Activated CD4-positive, alpha-beta T cell treated with anti-CD3 and anti-CD28 coated beads for 36 hours (primary cell): ENCODE measurements around the gene TGFBR3. TPM values are rescaled to one million over a fixed set of nuclear protein-coding genes. Genes with fewer than 3 reads are reported as not detected.
"Not testable (repeated sequence)": the region's sequence is repeated elsewhere in the genome, so short reads cannot be mapped to it uniquely, and the experiment has no call there.

Experiments used
- ATAC-seq: fragments of 200-7000 bp; cut with Tn5 transposase; one replicate; pipeline ENCODE4 v1.10.0; 2021; ENCODE audit warnings: mild to moderate bottlenecking, moderate library complexity
- CTCF ChIA-PET: fragments of 350-600 bp; sonication (Branson Sonifier 250); formaldehyde crosslinking; loops from one replicate; lab custom pipeline; 2021; ENCODE audit warnings: antibody characterized with exemption; lab: Charles Lee
- POLR2A ChIA-PET: fragments of 350-600 bp; sonication (Branson Sonifier 250); formaldehyde crosslinking; loops from one replicate; lab custom pipeline; 2021; ENCODE audit warnings: antibody characterized with exemption, inconsistent platforms; lab: Charles Lee
- DNase-seq: peaks from one replicate; pipeline ENCODE4 v3.0.0-alpha.2; 2020
- H3K27ac Mint-ChIP-seq: one replicate; pipeline ENCODE4 v1.8.0; 2021; ENCODE audit warnings: mixed read lengths
- H3K27me3 Mint-ChIP-seq: one replicate; pipeline ENCODE4 v1.8.0; 2021; ENCODE audit warnings: mixed read lengths
- H3K36me3 Mint-ChIP-seq: one replicate; pipeline ENCODE4 v1.8.0; 2021; ENCODE audit warnings: low read depth, mixed read lengths
- H3K4me1 Mint-ChIP-seq: one replicate; pipeline ENCODE4 v1.8.0; 2021; ENCODE audit warnings: mixed read lengths
- H3K4me3 Mint-ChIP-seq: one replicate; pipeline ENCODE4 v1.8.0; 2021; ENCODE audit warnings: mild to moderate bottlenecking, moderate library complexity, mixed read lengths
- H3K9me3 Mint-ChIP-seq: one replicate; pipeline ENCODE4 v1.8.0; 2021; ENCODE audit warnings: low read depth, mixed read lengths
- intact Hi-C, 2 experiments: fragments of 100-400 bp; cut with DNase I in 1 of 2; cut with micrococcal nuclease in 1 of 2; formaldehyde crosslinking; loops; one replicate each; pipeline versions ENCODE4 v1.14.2 to v1.15.1; 2022 to 2024; cut with DNase I, micrococcal nuclease
- total RNA-seq, 2 experiments: library from RNA; stranded (reverse); gene quantifications; one replicate each; pipeline ENCODE4 v1.2.3, GENCODE V29; 2021

TGFBR3 gene
- total RNA-seq, 2 experiments from 2014 or later = 4.2 to 4.5 TPM

DNA sequence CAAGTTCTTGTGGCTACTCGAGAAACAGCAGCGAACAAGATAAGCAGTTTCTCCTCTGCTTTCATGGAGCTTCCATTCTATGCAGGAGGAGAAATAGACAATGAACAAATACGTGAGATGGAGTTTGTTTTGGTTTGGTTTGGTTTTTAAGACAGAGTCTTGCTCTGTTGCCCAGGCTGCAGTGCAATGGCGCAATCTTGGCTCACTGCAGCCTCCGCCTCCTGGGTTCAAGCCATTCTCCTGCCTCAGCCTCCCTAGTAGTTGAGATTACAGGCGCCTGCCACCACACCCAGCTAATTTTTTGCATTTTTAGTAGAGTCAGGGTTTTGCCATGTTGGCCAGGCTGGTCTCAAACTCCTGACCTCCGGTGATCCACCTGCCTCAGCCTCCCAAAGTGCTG, 51.4 kb downstream of the TGFBR3 start:
- CTCF ChIA-PET = interaction anchor here (1.0 kb wide), 1 partner anchor 13 kb away, joined by 3 read pairs; no protein-coding TSS in a partner anchor
- peaks cover 12% of the 10 kb centered on the region for H3K4me1 Mint-ChIP-seq
- POLR2A ChIA-PET = not testable (repeated sequence)

DNA sequence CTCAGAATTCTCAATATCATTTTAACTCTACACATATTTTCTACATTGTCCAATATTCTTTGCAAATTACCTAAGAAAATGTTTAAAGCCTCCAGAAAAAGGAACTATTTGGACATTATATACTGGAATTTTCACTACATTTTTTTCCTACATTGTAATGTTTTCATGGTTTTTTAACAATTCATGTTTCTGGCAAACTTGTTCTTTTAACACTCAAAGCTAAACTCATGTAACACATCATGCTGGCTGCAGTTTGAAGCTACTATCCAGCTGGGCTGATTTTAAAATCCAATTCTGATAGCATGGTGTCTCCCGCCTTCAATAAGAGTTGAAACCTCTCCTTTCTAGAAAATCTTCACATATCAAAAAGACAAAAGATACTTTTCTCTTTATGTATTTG, 52.0 kb downstream of the TGFBR3 start:
- H3K9me3 Mint-ChIP-seq = no peaks in the 10 kb centered on the region
- H3K27ac Mint-ChIP-seq = no peak overlapping the region
- POLR2A ChIA-PET = no interaction called here
- no peaks in the 10 kb centered on the region for H3K36me3 Mint-ChIP-seq
- no peak overlapping the region for H3K4me3 Mint-ChIP-seq
- DNase-seq (no peak), ATAC-seq (no peak)
- CTCF ChIA-PET = no interaction called here
- intact Hi-C loops = no loop called here
- H3K4me1 Mint-ChIP-seq = peaks cover 12% of the 10 kb centered on the region
- H3K27me3 Mint-ChIP-seq = no peaks in the 10 kb centered on the region

More for the DNA sequence above, 51.4 kb downstream of the TGFBR3 start:
- H3K27ac Mint-ChIP-seq, intact Hi-C loops, H3K36me3 Mint-ChIP-seq, DNase-seq, H3K27me3 Mint-ChIP-seq, H3K9me3 Mint-ChIP-seq, ATAC-seq, H3K4me3 Mint-ChIP-seq: not testable (repeated sequence)

DNA sequence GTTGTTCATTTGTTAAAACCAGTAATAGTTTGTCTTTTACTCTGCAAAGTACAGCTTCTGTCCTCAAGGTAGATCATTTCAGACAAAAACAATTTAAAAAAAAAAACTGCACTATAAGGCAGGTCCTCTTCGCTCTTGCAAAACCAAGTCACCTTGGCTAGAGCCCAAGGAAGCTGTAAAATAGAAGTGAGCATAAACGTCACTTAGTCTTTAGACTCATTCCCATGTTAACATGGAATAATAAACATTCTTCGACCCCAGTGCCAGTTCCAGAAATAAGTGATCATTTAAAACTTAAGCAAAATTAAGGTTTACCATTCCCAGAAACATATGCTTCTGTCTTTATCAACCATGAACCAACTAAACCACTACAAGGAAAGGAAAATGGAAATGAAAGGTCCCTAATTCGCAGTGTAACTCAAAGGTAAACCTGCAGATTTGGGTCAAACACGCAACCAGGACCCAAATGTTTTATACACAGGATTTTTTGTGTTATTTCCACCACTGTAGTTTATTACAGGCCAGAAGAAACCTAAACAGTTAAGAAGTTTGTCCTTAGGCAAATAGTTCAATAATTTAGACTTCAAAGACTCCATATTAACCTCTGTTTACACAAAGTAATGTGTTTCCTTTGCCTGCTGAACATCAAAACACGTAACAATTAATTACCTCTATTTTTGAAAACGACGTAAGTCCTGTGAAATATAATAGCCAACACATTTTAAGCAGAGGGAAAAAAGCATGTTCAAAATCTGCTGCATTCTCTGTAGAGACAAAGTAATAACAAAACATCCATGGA, 54.6 kb downstream of the TGFBR3 start:
- ChIA-PET POLR2A (no interaction called here), CTCF (interaction anchor here (0.6 kb wide), 1 partner anchor 233 kb away, joined by 3 read pairs; no protein-coding TSS in a partner anchor)
- no peak overlapping the region for H3K27ac Mint-ChIP-seq
- no peak for ATAC-seq
- H3K9me3 Mint-ChIP-seq = no peaks in the 10 kb centered on the region
- no peaks in the 10 kb centered on the region for H3K36me3 Mint-ChIP-seq
- no peaks in the 10 kb centered on the region for H3K27me3 Mint-ChIP-seq
- intact Hi-C loops = no loop called here
- H3K4me1 Mint-ChIP-seq = peaks cover 12% of the 10 kb centered on the region
- DNase-seq = no peak
- H3K4me3 Mint-ChIP-seq = no peak overlapping the region

DNA sequence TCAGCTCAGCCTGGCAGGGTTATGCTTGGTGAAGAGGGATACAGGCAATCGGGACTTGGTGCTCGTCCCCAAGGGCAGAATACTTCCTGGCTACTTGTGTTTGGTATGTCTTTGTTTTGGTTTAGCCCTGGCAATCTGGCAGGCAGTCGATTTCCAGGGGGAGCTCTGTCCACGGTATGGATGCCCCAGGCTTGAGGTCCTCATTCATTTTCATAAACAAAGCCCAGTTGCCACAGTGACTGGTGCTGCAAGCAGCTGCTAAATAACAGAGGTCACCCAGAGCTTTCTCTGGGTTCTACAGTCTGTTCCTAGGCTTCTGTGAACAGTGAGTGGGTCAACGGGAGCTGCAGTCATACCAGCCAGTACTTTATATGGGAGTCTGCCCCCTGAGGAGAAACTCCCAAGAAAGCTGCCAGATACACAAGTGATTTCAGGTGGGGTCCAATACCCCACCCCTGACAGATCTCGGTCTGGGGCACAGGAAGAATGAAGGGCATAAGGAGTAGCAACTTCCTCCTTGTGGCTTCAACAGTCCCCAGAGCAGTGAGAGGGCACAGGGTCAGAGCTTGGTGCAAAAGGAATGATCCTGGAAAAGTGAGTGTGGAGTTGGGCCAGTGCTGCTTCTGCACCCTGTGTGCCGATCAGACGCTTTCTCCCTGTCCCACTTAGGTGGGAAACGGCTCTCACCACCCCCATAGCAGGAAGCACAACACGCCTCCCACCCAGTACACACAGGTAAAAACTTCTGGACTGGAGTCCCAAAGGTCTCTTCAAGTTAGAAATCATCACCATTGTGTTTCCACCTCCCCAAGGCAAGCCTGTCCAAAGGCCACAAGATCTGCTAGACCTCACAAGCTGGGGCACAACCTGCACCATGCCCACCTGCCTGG, 55.5 kb downstream of the TGFBR3 start:
- H3K9me3 Mint-ChIP-seq = no peaks in the 10 kb centered on the region
- peaks cover 12% of the 10 kb centered on the region for H3K4me1 Mint-ChIP-seq
- H3K27ac Mint-ChIP-seq = no peak overlapping the region
- no peak for DNase-seq
- H3K36me3 Mint-ChIP-seq = no peaks in the 10 kb centered on the region
- intact Hi-C loops = no loop called here
- ChIA-PET CTCF (interaction anchor here (0.6 to 0.8 kb wide), 4 partner anchors 76 to 1428 kb away, joined by 3 read pairs; no protein-coding TSS in a partner anchor), POLR2A (no interaction called here)
- no peak for ATAC-seq
- no peak overlapping the region for H3K4me3 Mint-ChIP-seq
- H3K27me3 Mint-ChIP-seq = no peaks in the 10 kb centered on the region

DNA sequence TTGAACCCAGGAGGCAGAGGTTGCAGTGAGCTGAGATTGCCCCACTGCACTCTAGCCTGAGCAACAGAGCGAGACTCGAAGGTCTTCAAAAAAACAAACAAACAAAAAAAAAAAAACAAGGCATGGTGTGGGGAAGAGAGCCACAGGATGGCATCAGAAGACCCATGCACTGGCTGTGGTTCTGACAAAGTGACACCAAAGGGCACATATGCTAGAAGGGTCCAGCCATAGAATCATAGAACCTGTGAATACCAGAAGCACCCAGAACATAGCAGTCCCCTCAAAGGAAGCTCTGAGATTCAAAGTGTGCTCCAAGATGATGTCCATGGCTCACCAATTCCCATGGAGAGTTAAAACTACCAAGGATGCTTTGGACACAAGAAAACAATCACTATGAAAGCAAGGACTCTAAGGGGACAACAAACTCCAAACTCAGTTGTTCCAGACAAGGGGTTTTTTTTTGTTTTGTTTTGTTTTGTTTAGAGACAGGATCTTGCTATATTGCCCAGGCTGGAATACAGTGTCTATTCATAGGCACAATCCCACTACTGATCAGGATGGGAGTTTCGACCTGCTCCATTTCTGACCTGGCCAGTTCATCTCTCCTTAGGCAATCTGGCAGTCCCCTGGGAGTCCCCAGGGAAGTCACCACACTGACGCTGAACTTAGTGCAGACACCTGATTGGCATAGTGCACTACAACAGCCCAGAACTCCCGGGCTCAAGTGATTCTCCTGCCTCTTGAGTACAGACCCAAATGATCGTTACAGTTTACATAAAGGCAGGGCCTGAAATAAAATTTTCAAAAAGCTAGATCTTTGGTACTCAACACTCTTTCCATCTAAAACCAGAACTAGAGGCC, 56.4 kb downstream of the TGFBR3 start:
- Mint-ChIP-seq H3K4me1 (peaks cover 12% of the 10 kb centered on the region), H3K27me3 (no peaks in the 10 kb centered on the region), H3K9me3 (no peaks in the 10 kb centered on the region), H3K4me3 (no peak overlapping the region), H3K36me3 (no peaks in the 10 kb centered on the region), H3K27ac (no peak overlapping the region)
- POLR2A ChIA-PET = no interaction called here
- CTCF ChIA-PET = interaction anchor here (0.6 to 0.8 kb wide), 2 partner anchors 75 to 1429 kb away, joined by 3 read pairs; no protein-coding TSS in a partner anchor
- intact Hi-C loops = no loop called here
- DNase-seq (no peak), ATAC-seq (no peak)

DNA sequence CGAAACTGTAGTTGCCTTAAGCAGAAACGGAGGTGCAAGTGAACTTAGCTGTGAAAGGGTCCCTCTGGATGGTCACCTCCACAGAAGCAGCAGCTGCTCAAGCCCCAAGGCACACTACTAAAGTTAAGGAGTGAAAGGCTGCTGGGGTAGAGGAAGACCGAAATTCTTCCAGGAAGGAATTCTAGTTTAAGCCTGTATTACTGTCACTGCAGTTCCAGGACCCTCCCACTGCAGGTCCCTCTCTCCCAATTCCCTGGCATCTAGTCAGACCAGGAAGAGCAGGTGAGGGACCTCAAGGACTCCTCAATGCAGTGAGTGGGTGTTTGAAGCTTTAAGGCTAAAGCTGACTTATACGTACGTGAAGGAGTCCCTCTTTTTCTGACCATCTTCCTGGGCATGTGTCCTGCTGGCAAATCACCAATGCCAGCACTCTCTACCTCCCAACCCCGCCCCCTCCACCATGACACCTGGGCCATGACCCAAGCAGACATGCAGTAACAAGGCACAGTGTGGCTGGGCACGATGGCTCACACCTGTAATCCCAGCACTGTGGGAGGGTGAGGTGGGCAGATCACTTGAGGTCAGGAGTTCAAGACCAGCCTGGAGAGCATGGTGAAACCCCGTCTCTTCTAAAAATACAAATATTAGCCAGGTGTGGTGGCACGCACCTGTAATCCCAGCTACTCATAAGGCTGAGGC, 57.2 kb downstream of the TGFBR3 start:
- no peaks in the 10 kb centered on the region for H3K9me3 Mint-ChIP-seq
- H3K36me3 Mint-ChIP-seq = no peaks in the 10 kb centered on the region
- H3K27me3 Mint-ChIP-seq = no peaks in the 10 kb centered on the region
- ATAC-seq (no peak), DNase-seq (no peak)
- intact Hi-C loops = no loop called here
- H3K4me3 Mint-ChIP-seq = no peak overlapping the region
- ChIA-PET CTCF (no interaction called here), POLR2A (no interaction called here)
- H3K27ac Mint-ChIP-seq = no peak overlapping the region
- peaks cover 12% of the 10 kb centered on the region for H3K4me1 Mint-ChIP-seq

DNA sequence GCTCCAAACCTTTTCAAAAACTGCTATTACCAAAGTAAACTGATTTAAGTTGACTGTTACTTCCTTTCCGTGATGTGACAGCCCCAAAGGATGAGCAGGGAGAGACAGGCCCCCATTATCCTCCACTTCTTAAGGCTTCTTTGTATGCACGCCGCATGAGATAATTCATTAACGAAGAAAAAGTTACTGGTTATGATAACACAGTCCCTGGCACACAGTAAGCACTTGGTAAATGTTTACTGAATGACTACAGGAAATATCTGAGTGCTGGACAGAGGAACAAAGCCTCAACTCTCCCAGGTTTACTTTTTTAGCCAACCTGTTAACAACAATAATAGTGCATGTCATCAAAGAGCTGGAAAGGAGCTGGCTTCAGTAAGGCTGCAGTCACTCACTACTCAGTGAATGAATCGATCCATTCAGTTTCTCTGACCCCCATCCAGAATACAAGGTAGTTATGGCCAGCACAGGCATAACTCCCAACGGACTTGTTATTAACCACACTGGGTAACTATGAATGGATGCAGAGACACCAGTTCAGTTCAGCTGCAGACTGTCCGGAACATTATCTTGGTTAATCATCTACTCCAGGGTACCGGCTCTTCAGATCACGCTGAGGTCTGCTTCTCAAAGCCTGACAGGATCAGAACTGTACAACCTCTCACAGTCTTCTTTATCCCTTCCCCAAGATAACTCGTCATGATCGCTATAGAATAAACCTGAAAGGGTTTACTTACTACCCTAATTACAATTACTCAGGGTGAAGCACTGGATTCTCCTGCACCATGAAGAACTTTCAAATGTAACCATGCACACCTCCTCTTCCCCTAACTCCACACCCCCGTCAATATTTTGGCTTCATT, 58.3 kb downstream of the TGFBR3 start:
- H3K27me3 Mint-ChIP-seq = no peaks in the 10 kb centered on the region
- intact Hi-C loops = no loop called here
- no peaks in the 10 kb centered on the region for H3K9me3 Mint-ChIP-seq
- ChIA-PET CTCF (interaction anchor here (0.5 kb wide), 1 partner anchor 77 kb away, joined by 6 read pairs; no protein-coding TSS in a partner anchor), POLR2A (no interaction called here)
- no peak for ATAC-seq
- no peak overlapping the region for H3K27ac Mint-ChIP-seq
- no peak for DNase-seq
- H3K4me3 Mint-ChIP-seq = no peak overlapping the region
- H3K36me3 Mint-ChIP-seq = no peaks in the 10 kb centered on the region
- peaks cover 16% of the 10 kb centered on the region for H3K4me1 Mint-ChIP-seq

DNA sequence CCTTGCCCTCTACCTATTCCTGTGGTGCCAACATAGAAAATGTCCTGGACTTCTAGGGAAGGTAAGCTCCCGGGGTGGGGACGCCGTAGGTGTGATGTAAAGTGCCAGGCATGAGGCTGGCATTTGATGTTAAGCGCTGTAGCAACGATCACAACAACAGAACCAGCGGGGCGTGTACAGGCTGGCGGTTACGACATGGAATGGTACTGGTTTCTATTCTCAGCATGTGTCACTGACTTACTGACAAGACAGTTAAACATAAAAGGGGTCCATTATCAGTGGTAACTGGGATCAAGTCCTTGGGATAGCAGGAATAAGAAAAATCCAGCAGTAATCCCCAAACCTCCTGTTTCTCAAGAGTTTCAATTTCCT, 58.9 kb downstream of the TGFBR3 start:
- ChIA-PET POLR2A (no interaction called here), CTCF (no interaction called here)
- H3K4me3 Mint-ChIP-seq = no peak overlapping the region
- peak; percentile 22 for DNase-seq
- H3K36me3 Mint-ChIP-seq = no peaks in the 10 kb centered on the region
- intact Hi-C loops = no loop called here
- peaks cover 16% of the 10 kb centered on the region for H3K4me1 Mint-ChIP-seq
- no peaks in the 10 kb centered on the region for H3K27me3 Mint-ChIP-seq
- no peak for ATAC-seq
- no peak overlapping the region for H3K27ac Mint-ChIP-seq
- H3K9me3 Mint-ChIP-seq = no peaks in the 10 kb centered on the region

DNA sequence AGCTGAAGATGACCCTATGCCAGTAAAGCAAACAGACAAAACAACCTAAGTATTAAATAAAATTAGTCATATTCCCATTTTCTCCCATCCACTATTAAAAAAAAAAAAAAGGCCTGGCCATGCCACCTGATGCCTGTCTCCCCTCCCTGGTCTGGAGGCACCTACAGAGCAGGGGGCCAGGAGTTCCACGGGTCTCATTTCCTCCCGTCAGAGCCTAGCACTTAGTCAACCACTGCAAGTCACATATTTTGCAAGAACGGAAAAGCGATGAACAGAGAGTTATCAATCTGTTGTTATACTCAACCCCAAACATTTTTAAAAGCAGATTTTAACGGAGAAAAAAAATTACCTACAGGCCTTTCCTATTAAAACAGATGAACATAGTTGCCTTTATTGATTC, 59.3 kb downstream of the TGFBR3 start:
- Mint-ChIP-seq H3K27ac (no peak overlapping the region), H3K27me3 (no peaks in the 10 kb centered on the region), H3K4me1 (peaks cover 16% of the 10 kb centered on the region), H3K9me3 (no peaks in the 10 kb centered on the region), H3K36me3 (no peaks in the 10 kb centered on the region), H3K4me3 (no peak overlapping the region)
- POLR2A ChIA-PET = no interaction called here
- no peak for ATAC-seq
- no peak for DNase-seq
- intact Hi-C loops = no loop called here
- CTCF ChIA-PET = no interaction called here

DNA sequence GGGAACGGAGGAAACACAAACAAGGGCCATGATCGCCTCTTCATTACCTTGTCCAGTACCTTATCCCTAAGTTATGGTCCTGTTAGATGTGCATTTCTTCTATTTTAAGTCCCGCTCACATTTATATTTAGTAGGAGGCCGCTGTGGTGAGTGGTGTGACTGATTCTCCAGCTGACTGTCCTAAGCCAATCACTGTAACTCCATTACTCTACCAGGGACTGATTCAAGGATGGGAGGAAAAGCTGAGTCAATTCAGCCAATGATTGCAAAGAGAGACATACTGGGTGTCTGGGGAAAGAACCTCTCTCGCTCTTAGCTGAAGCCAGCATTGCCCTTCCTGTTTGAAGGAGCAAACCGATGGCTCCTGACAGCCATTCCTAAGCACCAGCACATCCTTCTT, 59.7 kb downstream of the TGFBR3 start:
- Mint-ChIP-seq H3K27me3 (no peaks in the 10 kb centered on the region), H3K9me3 (no peaks in the 10 kb centered on the region), H3K27ac (no peak overlapping the region), H3K4me1 (peaks cover 18% of the 10 kb centered on the region), H3K4me3 (no peak overlapping the region), H3K36me3 (no peaks in the 10 kb centered on the region)
- ChIA-PET POLR2A (no interaction called here), CTCF (no interaction called here)
- DNase-seq = no peak
- ATAC-seq = peak; percentile 39
- intact Hi-C loops = no loop called here
